Naive B cell (primary cell): Measurements from ENCODE around the gene HMBS. TPM values are rescaled to one million over a fixed set of nuclear protein-coding genes. Genes with fewer than 3 reads are reported as not detected.

Experiments used
- ATAC-seq, 2 donors: fragments of 150-1000 bp; cut with Tn5 transposase; 2 replicates each; pipeline ENCODE4 v1.10.0; 2021; ENCODE audit warnings: low read depth in 2 of 2, mild to moderate bottlenecking in 2 of 2, moderate library complexity in 2 of 2
- DNase-seq: peaks from one replicate; pipeline ENCODE4 v3.0.0; 2022
- H3K27ac Mint-ChIP-seq, 6 donors: one replicate each; pipeline ENCODE4 v1.8.0; 2020 to 2022; ENCODE audit warnings: mild to moderate bottlenecking in 6 of 6, mixed read lengths in 6 of 6, moderate library complexity in 5 of 6, inconsistent platforms in 2 of 6
- H3K27me3 Mint-ChIP-seq, 3 donors: one replicate each; pipeline ENCODE4 v1.8.0; 2021 to 2022; ENCODE audit warnings: mixed read lengths in 3 of 3, mild to moderate bottlenecking in 1 of 3
- H3K36me3 Mint-ChIP-seq, 2 donors: one replicate each; pipeline ENCODE4 v1.8.0; 2020 to 2022; ENCODE audit warnings: mixed read lengths in 2 of 2, inconsistent platforms in 1 of 2, mild to moderate bottlenecking in 1 of 2
- H3K4me1 Mint-ChIP-seq, 3 donors: one replicate each; pipeline ENCODE4 v1.8.0; 2020 to 2022; ENCODE audit warnings: mixed read lengths in 3 of 3, inconsistent platforms in 1 of 3, mild to moderate bottlenecking in 1 of 3, moderate library complexity in 1 of 3
- H3K4me3 Mint-ChIP-seq, 8 donors: one replicate each; pipeline ENCODE4 v1.8.0; 2020 to 2022; ENCODE audit warnings: mild to moderate bottlenecking in 8 of 8, mixed read lengths in 8 of 8, moderate library complexity in 8 of 8, inconsistent platforms in 2 of 8
- H3K9me3 Mint-ChIP-seq, 7 donors: one replicate each; pipeline ENCODE4 v1.8.0; 2020 to 2022; ENCODE audit warnings: mixed read lengths in 7 of 7, mild to moderate bottlenecking in 5 of 7, inconsistent platforms in 2 of 7, moderate library complexity in 1 of 7
- polyA plus RNA-seq, 6 donors: library from polyadenylated mRNA; unstranded; fragments of 300-500 nt; fragmentation: Illumina TruSeq; gene quantifications; one replicate each; pipeline ENCODE4 v1.2.3, GENCODE V29; 2021; ENCODE audit warnings: low read depth in 6 of 6

The HMBS gene
- polyA plus RNA-seq, 6 donors from 2014 or later = 11.7 to 26.8 (median 16.4) TPM

DNA sequence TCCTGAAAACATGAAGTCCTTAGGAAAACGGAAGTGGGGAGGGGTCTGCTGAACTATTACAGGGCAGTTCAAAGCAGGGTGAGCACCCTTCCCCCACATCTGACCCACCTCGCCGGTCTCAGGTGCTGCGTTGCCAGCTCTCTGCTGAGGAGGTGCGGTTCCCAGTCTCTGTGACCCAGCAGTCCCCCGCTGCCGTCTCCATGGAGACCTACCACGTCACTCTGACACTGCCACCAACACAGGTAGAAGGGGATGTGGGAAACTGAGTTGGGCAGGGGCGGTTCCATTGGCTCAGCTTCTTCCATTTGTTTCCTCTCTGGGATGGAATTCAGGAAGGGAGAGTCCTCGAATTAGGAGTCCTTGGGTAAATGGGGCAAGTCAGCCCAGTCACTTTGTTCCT lies 25.8 kb downstream of the HMBS start:
- Mint-ChIP-seq H3K4me3 (peak overlapping the region in 2 of 8 donors; percentile 22 to 88), H3K4me1 (peaks cover 24 to 40% (median 31%) of the 10 kb centered on the region in 3 donors), H3K27me3 (no peaks in the 10 kb centered on the region), H3K27ac (peak overlapping the region in 1 of 6 donors; percentile 33), H3K36me3 (peaks cover 10 to 11% of the 10 kb centered on the region in 2 donors), H3K9me3 (no peaks in the 10 kb centered on the region)
- DNase-seq = no peak
- ATAC-seq = no peak

DNA sequence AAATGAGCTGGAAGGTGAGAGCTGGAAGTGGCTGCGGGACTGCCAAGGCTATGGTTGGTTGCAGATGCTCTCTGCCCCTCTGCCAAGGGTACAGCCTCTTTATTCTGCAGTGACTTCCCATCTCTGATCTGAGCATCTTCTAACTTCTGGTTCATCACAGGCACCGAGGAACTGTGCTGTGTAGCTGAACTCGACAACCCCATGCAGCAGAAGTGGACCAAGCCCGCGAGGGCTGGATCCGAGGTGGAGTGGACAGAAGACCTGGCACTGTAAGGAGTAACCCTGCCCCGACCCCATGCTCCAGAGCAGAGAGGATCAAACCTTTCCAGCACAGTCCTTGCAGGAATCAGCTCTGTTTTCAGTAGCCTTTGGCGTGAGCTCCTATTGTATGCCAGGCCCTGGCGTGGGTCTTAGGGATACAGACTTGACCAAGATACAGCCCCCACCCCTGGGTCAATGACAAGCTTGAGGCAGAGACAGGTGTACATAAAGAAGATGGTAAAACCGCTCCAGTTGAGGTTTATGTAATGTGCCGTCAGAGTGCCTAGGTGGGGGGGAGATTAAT lies 26.8 kb downstream of the HMBS start:
- Mint-ChIP-seq H3K4me1 (peaks cover 17 to 39% (median 32%) of the 10 kb centered on the region in 3 donors), H3K27me3 (no peaks in the 10 kb centered on the region), H3K36me3 (peaks cover 10 to 12% of the 10 kb centered on the region in 2 donors), H3K9me3 (no peaks in the 10 kb centered on the region), H3K4me3 (peak overlapping the region in 2 of 8 donors; percentile 34 to 88), H3K27ac (no peak overlapping the region)
- DNase-seq (no peak), ATAC-seq (no peak)

DNA sequence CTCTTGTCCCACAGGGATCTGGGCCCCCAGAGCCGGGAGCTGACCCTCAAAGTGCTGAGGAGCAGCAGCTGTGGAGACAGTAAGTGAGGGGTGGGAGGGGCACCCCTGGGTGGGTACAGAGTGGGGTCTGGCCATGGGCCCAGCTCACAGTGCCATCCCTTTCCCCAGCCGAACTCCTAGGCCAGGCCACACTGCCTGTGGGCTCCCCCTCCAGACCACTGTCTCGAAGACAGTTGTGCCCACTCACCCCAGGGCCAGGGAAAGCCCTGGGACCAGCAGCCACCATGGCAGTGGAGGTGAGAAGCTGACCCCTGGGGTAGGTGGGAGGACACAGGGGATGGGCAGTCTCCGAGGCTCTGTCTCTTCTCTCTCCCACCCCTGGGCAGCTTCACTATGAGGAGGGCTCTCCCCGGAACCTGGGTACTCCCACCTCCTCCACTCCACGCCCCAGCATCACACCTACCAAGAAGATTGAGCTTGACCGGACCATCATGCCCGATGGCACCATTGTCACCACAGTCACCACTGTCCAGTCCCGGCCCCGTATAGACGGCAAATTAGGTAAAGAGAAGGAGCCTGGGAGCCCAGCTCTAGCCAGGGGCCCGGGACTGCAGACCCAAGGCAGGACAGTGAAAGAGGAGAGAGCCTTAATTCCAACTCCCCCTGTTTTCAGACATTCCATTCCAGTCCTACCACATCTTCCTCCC lies 27.8 kb downstream of the HMBS start:
- Mint-ChIP-seq H3K4me3 (no peak overlapping the region), H3K27ac (no peak overlapping the region), H3K36me3 (peaks cover 10 to 12% of the 10 kb centered on the region in 2 donors), H3K27me3 (no peaks in the 10 kb centered on the region), H3K4me1 (peaks cover 12 to 34% (median 26%) of the 10 kb centered on the region in 3 donors), H3K9me3 (no peaks in the 10 kb centered on the region)
- no peak for DNase-seq
- no peak for ATAC-seq

DNA sequence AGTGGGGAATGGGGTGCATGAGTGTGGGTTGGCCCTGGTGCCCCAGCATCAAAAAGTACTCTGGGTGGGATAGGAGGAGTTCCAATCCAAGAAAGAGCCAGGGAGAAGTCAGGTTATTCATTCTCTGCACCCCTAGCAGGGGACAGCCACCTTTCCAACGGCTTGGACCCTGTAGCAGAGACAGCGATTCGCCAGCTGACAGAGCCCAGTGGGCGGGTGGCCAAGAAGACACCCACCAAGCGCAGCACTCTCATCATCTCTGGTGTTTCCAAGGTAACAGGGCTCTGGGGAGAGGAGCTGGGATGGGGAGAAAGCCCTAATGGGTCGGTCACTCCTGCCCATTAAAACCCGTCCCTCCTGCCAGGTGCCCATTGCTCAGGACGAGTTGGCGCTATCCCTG lies 29.0 kb downstream of the HMBS start:
- Mint-ChIP-seq H3K4me3 (no peak overlapping the region), H3K27me3 (no peaks in the 10 kb centered on the region), H3K4me1 (peaks cover 6 to 27% (median 19%) of the 10 kb centered on the region in 3 donors), H3K36me3 (peaks cover 10 to 12% of the 10 kb centered on the region in 2 donors), H3K9me3 (no peaks in the 10 kb centered on the region), H3K27ac (no peak overlapping the region)
- no peak for DNase-seq
- no peak for ATAC-seq

DNA sequence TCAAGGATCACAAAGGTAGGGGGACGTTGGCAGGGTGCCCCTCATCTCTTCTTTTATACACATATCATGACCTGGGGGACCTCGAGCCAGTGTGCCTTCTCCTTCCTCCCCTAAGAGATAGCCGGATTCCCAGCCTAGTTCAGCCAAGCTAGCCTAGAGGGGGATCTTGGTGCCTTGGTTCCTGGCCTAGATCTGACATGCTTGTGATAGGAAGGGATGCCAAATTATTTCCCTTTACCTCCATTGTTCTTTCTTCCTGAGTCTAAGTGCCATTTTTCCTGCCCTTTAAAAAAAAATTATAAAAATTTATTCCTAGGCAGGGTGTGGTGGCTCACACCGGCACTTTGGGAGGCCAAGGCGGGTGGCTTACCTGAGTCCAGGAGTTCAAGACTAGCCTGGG lies 29.7 kb downstream of the HMBS start:
- H3K36me3 Mint-ChIP-seq = peaks cover 10 to 12% of the 10 kb centered on the region in 2 donors

DNA sequence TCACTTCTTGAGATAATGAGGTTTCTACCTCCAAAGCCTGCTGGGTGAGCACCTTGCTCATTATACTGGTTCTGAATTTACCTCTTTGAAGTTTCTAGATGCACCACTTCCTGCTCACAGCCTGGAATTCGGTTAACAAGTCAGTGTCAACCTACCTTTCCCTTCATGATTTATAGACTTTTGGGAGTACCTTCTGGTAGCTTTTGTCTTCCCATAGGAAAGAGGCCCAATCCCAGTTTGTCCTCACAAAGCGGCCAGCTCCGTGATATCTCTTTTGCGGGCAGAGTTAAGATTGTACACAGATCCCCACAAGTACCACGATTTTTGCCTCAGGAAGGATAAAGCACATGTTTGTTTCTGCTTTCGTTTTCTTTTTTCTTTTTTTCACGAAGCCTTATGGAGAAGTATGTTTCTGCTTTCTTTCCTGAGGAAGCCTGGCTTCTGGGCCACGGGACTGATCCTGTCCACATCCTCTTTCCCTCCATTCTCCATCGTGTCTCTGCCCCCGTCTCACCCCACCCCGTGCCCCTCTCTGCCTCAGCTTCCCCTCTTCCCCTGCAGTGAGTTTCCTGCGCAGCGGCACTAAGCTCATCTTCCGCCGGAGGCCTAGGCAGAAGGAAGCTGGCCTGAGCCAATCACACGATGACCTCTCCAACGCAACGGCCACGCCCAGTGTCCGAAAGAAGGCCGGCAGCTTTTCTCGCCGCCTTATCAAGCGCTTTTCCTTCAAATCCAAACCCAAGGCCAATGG lies 31.0 kb downstream of the HMBS start:
- Mint-ChIP-seq H3K27me3 (no peaks in the 10 kb centered on the region), H3K4me3 (peak overlapping the region in 3 of 8 donors; percentile 15 to 63 (median 20)), H3K4me1 (peaks cover 5 to 22% (median 16%) of the 10 kb centered on the region in 3 donors), H3K27ac (peak overlapping the region in 4 of 6 donors; percentile 43 to 94 (median 51)), H3K9me3 (no peaks in the 10 kb centered on the region), H3K36me3 (peaks cover 10 to 12% of the 10 kb centered on the region in 2 donors)
- DNase-seq (no peak), ATAC-seq (no peak)

More for the DNA sequence above, 29.7 kb downstream of the HMBS start:
- DNase-seq (no peak), ATAC-seq (no peak)
- no peak overlapping the region for H3K4me3 Mint-ChIP-seq
- H3K4me1 Mint-ChIP-seq = peaks cover 0 to 20% (median 12%) of the 10 kb centered on the region in 3 donors
- H3K9me3 Mint-ChIP-seq = no peaks in the 10 kb centered on the region
- H3K27ac Mint-ChIP-seq = no peak overlapping the region
- no peaks in the 10 kb centered on the region for H3K27me3 Mint-ChIP-seq

DNA sequence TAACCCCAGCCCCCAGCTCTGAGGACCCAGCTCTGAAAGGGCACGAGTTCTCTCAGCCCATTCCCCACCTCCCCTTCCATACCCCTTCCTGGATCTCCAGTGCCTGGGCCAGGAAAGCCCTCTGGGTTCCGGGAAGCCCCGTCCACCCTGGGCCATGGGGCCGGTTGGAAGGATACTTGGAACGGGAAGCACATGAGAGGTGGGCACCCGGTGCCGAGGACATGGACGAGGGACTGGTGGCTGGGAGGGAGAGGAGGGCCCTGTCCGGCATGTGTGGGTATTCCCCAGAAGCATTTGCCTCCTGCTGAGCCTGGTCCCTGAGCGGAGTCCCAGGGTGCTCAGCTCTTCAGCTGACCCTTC lies 31.5 kb downstream of the HMBS start:
- Mint-ChIP-seq H3K9me3 (no peaks in the 10 kb centered on the region), H3K27me3 (no peaks in the 10 kb centered on the region), H3K4me3 (peak overlapping the region in 1 of 8 donors; percentile 15), H3K4me1 (peaks cover 10 to 27% (median 21%) of the 10 kb centered on the region in 3 donors), H3K36me3 (peaks cover 10 to 12% of the 10 kb centered on the region in 2 donors), H3K27ac (peak overlapping the region in 1 of 6 donors; percentile 51)
- DNase-seq = no peak
- no peak for ATAC-seq

DNA sequence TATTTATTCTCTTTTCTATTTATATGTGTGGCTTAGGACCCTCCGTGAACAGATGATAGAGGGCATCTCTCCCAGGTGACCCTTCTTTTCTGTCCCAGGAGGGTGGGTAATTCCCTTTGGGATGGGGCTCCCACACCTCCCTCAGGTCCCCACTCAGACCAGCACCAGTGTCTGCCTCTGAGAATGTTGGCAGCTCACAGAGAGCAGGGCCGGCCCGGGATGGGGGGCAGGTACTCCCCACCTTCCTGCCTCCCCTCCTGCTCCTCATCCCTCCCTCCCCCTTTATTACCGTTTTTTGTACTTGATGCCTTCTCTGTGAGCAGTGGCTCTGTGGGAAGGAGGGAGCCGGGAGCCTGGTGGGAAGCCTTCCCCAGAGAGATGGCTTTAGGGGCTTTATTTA lies 31.9 kb downstream of the HMBS start:
- DNase-seq (no peak), ATAC-seq (no peak)
- Mint-ChIP-seq H3K27me3 (no peaks in the 10 kb centered on the region), H3K27ac (peak overlapping the region in 1 of 6 donors; percentile 70), H3K4me1 (peaks cover 14 to 27% (median 22%) of the 10 kb centered on the region in 3 donors), H3K4me3 (no peak overlapping the region), H3K36me3 (peaks cover 6 to 9% of the 10 kb centered on the region in 2 donors), H3K9me3 (no peaks in the 10 kb centered on the region)

DNA sequence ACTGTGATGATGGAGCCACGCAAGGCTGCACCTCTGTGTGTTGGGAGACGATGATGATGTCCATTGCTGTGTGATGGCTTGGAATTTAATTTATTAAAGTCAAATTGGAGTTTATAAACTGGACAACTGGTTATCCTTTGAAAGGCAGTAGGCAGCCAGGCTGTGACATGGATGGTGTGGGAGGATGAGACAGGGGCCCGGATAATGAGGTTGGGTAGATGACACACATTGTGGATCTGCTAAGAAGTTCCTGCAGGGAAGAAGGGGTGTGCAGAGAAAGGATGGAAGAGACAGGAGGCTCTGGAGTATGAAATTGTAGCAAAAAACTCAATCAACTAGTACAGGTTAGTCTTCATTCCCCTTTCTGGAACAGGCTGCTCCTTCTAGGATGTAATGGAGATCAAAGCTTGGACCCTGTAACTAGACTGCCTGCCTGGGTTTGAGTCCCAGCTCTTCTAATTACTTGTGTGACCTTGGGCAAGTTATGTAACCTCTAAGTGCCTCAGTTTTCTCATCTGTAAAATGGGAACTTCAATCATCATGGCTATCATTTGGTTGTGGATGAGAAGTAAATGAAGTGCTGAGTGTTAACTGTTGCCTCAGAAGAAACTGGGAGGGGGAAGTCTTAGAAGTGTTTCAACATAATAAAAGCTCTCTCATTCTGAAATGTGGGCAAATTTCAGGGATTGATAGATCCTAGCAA lies 32.5 kb downstream of the HMBS start:
- no peaks in the 10 kb centered on the region for H3K9me3 Mint-ChIP-seq
- H3K27me3 Mint-ChIP-seq = no peaks in the 10 kb centered on the region
- ATAC-seq (no peak), DNase-seq (no peak)
- peak overlapping the region in 1 of 6 donors; percentile 26 for H3K27ac Mint-ChIP-seq
- H3K4me3 Mint-ChIP-seq = peak overlapping the region in 2 of 8 donors; percentile 37 to 43
- peaks cover under 1 to 6% of the 10 kb centered on the region in 2 donors for H3K36me3 Mint-ChIP-seq
- H3K4me1 Mint-ChIP-seq = peaks cover 19 to 31% (median 27%) of the 10 kb centered on the region in 3 donors

DNA sequence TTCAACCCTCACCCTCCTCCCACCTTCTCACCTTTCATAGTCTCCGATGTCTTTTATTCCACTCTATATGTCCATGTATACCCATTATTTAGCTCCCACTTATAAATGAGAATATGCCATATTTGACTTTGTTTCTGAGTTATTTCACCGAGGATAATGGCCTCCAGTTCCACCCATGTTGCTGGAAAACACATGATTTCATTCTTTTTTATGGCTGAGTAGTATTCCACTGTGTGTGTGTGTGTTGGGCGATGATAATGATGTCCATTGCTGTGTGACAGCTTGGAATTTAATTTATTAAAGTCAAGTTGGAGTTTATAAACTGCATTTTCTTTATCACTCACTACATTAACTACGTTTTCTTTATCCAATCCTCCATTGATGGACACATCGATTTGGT lies 33.5 kb downstream of the HMBS start:
- Mint-ChIP-seq H3K9me3 (no peaks in the 10 kb centered on the region), H3K27ac (no peak overlapping the region), H3K36me3 (peaks cover 0 to 6% of the 10 kb centered on the region in 2 donors), H3K27me3 (no peaks in the 10 kb centered on the region), H3K4me3 (peak overlapping the region in 1 of 8 donors; percentile 19), H3K4me1 (peaks cover 29 to 42% (median 38%) of the 10 kb centered on the region in 3 donors)
- no peak for DNase-seq
- no peak for ATAC-seq

DNA sequence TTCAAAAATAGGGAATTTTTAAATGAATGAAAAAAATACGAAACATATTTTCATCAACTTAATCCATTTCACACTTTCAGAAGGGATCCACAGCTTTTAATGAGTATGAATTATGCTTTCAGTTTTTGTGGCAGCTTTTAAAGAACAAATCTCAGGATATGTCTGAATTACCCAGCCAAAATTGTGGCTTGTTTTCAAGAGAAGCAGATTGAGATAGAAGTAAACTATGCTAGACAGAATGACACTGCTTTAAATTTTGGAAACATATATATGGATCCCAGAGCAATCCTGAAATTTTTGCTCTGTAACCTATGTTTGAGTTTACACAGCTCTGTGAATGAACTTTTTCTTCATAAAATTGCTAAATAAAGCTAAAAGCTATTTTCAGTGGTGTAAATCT lies 34.3 kb downstream of the HMBS start:
- no peak for DNase-seq
- Mint-ChIP-seq H3K9me3 (no peaks in the 10 kb centered on the region), H3K36me3 (peaks cover 0 to 6% of the 10 kb centered on the region in 2 donors), H3K27me3 (no peaks in the 10 kb centered on the region), H3K27ac (no peak overlapping the region), H3K4me1 (peaks cover 30 to 47% (median 45%) of the 10 kb centered on the region in 3 donors), H3K4me3 (peak overlapping the region in 1 of 8 donors; percentile 19)
- ATAC-seq = no peak

DNA sequence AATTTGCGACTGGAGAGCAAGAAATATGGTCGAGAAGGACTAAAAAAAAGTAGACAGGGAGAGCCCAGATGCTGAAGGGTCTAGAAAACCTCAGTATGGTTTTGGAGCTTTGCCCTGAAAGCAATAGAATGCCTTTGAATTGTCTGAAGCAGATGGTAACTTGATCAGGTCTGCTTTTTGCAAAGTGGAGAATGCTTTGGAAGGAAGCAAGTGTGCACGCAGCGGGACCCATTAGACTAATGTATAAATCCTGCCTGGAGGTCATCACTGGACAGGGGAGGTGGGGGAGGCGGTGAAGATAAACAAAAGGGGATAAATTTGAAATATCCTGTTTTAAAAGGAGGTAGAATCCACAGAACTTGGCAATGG lies 35.9 kb downstream of the HMBS start:
- H3K27ac Mint-ChIP-seq = peak overlapping the region; percentile 91 to 99 (median 96)
- H3K27me3 Mint-ChIP-seq = no peaks in the 10 kb centered on the region
- no peaks in the 10 kb centered on the region for H3K9me3 Mint-ChIP-seq
- H3K4me3 Mint-ChIP-seq = peak overlapping the region; percentile 85 to 98 (median 94)
- H3K36me3 Mint-ChIP-seq = no peaks in the 10 kb centered on the region
- ATAC-seq (no peak), DNase-seq (no peak)
- peaks cover 30 to 42% (median 40%) of the 10 kb centered on the region in 3 donors for H3K4me1 Mint-ChIP-seq
